HG02571 (cell line): Measurements from ENCODE around the gene MRGPRX4.

Experiments
- ATAC-seq: cut with Tn5 transposase; IDR thresholded peaks from one replicate; pipeline ENCODE4 v1.9.1; 2021; ENCODE audit warnings: mild to moderate bottlenecking, moderate library complexity; ENCODE audit not compliant: unreplicated experiment

Gene MRGPRX4

GRCh38 chr11:18204771-18205170, 32.1 kb downstream of the MRGPRX4 start:
- no peak for ATAC-seq

- ATAC-seq, result no peak
Observed at GRCh38 chr11:18209058-18209457, 36.4 kb downstream of the MRGPRX4 start.

- ATAC-seq, result no peak
Observed at GRCh38 chr11:18221274-18221876, 48.7 kb downstream of the MRGPRX4 start.

- no peak for ATAC-seq
Observed at GRCh38 chr11:18222814-18223421, 50.3 kb downstream of the MRGPRX4 start.
